ENCODE results near the gene ZNF480.
"Not testable (repeated sequence)": the region's sequence is repeated elsewhere in the genome, so short reads cannot be mapped to it uniquely, and the experiment has no call there.

Gene ZNF480

DNA sequence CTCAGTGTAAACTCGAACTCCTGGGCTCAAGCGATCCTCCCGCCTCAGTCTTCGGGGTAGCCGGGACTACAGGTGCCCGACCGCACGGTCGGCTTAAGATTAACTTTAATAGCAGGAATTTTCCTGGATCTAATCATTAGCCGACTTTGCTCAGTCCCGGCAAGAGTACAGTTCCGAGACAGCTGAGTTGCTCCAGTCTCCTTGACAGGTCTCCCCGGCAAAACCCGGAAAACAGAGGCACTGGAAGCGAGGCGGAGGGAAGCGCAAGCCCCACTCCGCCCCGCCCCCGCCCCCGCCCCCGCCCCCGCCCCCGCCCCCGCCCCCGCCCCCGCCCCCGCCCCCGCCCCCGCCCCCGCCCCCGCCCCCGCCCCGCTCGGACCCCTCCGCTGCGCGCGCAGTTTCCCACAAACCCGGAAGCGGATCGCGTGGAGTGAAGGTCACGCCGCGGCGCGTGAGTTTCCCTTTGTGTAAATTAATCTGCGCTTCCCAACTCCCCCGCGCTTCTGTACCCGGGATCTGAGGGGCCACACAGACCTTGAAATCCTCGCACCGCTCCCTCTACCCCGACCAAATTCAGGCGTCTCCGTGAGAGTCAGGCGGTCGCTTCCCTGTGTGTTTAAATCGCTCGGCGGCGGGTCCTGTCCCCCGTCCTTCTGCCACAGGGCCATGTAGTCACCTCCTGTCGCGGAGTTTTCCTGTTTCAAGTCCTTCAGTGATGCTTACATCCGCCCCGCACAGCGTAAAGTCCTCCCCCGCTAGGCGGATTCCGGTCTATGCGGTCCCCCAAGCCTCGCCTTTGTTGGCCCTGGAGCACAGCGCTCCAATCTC, at the start of gene ZNF480:
Gene ZNF480, plus strand, starts transcription at position 397 of the 828 bp plus-strand sequence. CDS start 3,244 bp downstream, outside the sequence.
- peak; percentile 79 for DNase-seq

DNA sequence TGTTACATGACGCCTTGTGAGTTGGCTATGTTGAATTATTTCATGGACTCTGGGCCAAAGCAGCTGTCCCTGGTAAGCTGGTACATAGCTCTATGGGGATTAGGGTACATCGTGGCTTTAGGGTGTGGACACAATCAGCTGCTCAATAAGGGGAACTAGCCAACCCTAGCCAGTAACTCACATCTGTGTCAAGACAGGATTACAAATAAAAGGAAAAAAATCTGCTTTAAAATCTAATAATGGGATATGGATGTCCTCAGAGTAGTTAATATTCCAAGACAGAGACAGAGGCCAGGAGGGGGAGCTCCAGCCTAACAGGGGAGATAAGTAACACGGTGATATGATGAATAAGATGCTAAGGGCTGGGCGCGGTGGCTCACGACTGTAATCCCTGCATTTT, 48.7 kb upstream of the ZNF480 start:
- peak; percentile 42 for DNase-seq

DNA sequence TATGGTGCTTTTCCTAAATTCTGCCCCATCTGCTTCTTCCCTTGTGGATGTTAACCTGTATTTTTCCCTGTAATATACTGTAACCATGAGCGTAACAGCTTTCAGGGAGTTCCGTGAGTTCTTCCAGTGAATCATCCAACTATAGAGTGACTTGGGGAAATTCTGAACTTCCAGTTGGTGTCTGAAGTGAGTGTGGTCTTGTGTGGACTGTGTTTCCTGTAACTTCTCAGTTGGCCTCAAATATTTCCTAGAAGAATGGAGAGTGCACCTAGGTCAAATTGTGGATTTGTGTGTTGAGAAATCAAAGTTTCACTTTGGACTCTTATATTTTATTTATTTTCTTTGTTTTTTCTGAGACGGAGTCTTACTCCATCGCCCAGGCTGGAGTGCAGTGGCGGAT, 38.5 kb upstream of the ZNF480 start:
- DNase-seq, result no peak

DNA sequence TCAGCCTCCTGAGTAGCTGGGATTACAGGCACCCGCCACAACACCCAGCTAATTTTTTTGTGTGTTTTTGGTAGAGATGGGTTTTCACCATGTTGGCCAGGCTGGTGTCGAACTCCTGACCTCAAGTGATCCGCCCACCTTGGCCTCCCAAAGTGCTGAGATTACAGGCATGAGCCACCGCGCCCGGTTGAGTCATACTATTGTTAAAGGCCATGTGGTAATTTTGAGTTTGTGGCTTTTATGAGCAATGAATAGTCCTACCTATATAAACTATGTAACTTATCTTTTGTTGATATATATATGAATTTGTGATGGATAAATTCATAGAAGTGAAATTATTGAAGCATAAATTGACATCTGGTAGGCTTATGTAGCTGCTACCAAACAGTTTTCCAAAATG, 31.4 kb upstream of the ZNF480 start:
- DNase-seq, result not testable (repeated sequence)

DNA sequence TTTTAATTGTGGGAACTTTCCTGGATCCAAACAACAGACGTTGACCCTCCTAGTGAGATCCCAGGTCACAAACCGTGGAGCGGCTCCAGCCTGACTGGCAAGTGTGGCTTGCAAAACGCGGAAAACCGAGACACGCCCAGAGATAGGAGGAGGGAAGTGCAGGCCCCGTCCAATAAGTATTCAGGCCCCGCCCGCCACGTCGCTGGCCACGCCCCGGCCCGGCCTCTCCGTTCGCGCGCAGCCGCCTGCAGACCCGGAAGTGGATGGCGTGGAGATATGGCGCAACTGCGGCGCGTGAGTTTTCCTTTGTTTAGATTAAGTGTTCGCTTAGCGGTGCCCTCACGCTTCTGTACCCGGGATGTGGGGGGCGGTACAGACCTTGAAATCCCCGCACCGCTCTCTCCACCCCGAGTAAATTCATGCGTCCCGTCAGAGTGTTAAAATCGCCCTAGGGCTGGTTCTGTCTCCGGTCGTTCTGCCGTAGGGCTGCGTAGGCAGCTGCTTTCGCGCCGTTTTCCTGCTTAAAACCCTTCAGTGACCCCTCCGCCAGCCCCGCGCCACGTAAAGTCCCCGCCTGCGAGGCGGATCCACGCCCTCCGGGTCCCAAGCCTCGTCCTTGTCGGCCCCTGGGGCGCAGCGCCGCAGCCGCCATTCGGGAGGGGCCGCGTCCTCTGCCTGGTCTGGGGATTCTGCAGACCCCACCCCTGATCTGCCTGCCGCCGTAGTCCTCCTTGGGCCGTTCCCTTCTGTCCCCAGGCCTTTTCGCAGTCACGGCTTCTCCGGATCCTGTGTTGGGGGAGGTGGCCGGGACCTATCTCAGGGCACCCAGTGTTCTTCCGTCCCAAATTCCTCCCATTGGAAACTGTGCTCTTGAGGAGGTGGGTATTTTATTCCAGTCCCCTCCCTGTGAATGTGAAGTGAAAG, 27.4 kb upstream of the ZNF480 start, which contains the start of gene ZNF766:
Gene ZNF766, plus strand, starts transcription at position 250 of the 924 bp plus-strand sequence. Its CDS starts 27 bp downstream, at position 277.
- DNase-seq, result peak; percentile 93

DNA sequence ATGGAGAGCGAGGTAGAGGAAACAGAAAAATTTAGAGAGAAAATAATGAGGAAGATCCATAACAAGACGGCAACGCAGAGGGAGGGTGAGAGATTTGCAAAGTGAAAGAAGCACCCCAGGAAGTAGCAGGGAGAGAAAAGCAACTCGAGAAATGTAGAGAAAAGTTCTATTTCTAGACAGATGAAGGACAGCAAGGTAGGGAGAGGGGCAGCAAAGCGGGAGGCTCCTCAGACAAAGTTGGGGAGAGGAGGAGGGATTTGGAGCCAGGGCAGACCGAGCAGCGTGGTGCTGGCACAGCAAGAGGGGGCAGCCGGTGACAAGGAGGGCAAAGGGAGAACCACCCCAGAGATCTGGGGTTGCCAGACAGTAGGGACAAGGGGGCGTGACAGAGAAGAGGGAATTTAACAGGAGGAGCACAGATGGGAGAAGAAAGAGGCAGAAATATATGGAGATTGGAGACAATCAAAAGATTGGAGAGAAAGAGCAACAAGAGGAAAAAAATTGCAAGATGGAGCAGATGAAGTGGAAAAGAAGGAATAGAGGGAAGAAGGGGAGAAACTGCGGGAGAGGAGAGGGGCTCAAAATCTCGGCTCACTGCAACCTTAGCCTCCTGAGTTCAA, 26.6 kb upstream of the ZNF480 start:
- no peak for DNase-seq

DNA sequence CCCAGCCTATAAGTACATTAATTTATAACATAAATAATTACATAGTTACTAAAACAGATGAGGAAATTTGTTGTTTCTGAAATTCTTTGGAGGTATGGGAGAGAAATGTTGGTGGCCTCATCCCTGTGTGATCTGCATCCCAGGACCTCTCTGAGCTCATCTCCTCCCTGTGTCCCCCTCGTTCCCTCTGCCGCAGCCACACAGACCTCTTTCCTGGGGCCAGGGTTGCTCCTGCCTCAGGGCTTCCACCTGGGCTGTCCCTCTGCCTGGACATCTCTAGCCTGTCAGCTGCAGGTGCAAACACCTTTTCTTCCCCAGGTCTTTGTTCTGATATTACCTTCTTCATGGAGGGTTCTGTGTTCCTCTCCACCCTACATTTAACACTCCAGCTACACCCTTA, 23.7 kb upstream of the ZNF480 start:
- no peak for DNase-seq

DNA sequence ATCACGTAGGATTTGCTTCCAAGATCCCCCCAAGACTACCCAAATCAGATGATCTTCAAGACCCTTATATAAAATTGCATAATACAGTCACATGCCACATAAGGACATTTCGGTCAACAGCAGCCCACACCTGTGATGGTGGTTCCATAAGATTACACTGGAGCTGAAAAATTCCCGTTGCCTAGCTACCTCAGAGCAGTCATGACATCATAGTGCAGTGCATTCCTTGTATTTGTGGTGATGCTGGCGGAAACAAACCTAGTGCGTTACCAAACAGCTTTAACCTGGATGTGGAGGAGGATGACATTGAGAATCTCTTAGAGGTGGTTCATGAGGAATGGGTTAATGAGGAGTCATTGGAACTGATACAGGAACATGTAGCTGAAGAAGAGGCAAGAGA, 22.8 kb upstream of the ZNF480 start:
- no peak for DNase-seq

DNA sequence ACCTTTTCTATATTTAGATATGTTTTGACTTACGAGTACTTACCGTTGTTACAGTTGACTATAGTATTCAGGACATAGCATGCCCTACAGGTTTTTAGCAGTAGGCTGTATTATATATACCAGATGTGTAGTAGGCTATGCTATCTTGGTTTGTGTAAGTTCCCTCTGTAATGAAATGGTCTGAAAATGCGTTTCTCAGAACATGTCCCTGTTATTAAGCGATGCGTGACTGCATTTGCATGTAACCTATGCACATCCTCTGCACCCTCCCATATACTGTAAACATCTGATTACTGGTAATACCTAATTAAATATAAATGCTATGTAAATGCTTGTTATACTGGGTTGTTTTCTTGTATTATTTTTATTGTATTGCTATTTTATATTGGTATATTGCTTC, 21.0 kb upstream of the ZNF480 start:
- DNase-seq, result no peak

DNA sequence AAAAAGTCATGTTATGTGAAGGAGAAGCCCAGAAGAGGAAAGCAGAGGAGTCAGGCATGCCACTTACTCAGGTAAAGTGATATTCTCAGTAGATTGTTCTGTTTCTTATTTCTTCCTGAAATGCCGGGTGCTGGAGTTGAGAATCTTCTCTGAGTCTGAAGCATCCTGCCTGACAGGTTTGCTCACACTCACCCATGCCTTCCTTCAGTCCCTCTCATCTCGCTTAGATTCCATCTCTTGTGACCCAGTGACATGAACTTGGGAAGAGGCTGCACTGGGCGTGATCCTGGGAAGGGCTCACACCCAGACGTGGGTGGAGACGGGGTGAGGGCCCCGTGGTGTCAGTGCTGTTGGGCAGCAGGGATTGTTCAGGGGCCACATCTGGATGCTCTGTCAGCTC, 19.5 kb upstream of the ZNF480 start:
- DNase-seq, result no peak

DNA sequence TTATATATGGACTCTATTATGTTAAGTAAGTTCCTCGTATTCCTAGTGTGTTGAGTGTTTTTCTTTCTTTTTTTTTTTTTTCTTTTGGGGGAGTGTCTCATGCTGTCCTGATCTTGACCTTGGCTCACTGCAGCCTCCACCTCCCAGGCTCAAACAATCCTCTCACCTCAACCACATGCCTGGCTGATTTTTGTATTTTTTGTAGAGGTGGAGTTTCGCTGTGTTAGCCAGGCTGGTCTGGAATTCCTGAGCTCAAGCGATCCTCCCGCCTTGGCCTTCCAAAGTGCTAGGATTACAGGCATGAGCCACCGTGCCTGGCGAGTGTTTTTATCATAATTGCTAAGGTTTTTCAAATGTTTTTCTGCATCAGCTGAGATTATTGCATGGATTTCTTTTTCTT, 10.7 kb upstream of the ZNF480 start:
- no peak for DNase-seq

DNA sequence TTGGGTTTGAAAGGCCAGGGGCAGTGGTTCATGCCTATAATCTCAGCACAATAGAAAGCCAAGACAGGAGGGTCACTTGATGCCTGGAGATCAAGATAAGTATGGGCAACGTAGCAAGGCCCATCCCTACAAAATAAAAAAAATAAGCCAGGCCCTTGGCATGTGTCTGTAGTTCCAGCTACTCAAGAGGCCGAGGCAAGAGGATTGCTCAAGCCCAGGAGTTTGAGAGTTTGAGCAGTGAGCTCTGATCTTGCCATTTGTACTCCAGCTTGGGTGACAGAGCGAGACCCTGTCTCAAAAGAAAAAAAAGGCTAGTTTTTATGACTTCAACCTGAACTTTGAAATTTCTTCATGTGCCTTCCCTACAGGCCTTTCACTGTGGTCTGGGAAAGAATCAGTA, 5.2 kb upstream of the ZNF480 start:
- DNase-seq, result no peak

DNA sequence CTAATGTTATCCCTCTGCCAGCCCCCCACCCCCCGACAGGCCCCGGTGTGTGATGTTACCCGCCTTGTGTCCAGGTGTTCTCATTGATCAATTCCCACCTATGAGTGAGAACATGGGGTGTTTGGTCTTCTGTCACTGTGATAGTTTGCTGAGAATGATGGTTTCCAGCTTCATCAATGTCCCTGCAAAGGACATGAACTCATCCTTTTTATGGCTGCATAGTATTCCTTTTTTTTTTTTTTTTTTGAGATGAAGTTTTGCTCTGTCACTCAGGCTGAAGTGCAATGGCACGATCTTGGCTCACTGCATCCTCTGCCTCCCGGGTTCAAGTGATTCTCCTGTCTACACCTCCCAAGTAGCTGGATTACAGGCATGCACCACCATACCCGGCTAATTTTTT, 4.0 kb upstream of the ZNF480 start:
- not testable (repeated sequence) for DNase-seq

DNA sequence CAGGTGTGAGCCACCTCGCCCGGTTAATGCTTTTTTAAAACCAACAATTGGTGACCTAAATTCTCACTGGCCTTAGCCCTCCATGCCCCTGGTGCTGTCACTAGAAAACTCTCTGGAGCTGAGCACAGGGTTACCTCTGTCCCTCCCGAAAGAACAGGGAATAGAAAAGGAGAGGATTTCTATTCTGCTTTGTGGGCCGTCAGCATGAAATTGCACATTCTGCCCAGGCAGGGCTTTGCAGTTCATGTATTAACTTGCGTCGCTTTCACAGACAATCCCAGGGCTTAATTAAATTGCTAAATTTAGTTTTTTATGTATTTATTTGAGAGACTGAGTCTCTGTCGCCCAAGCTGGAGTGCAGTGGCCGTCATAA, 583 bp upstream of the ZNF480 start:
- no peak for DNase-seq

DNA sequence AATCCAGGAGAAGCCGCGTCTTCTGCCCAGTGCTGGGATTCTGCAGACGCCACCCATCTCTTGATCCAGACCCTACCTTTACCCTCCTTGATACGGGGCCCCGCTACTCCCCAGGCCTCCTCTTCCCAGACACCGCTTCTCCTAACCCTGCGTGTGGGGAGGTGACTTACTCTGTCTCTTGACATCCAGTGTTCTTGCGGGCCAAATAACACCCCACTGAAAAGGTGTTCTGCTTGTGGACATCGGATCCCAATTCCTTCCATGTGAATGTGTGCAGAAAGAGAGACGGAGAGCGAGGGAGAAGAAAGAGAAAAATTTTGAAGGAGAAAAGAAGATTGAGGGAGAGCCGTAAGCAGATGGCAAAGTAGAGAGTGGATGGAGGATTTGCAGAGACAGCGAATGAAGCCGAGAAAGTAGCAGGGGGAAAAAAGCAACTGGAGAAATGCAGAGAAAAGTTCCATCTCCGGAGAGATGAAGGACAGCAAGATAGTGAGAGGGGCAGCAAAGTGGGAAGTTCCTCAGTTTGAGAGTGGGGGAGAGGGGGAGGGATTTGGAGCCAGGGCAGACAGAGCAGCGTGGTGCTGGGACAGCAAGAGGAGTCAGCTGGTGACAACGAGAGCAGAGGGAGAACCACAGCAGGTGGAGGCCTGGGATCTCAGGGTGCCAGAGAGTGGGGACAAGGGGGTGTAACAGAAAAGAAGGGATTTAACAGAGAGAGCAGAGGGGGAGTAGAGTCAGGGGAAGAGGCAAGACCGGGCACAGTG, 814 bp downstream of the ZNF480 start:
- DNase-seq, result no peak

DNA sequence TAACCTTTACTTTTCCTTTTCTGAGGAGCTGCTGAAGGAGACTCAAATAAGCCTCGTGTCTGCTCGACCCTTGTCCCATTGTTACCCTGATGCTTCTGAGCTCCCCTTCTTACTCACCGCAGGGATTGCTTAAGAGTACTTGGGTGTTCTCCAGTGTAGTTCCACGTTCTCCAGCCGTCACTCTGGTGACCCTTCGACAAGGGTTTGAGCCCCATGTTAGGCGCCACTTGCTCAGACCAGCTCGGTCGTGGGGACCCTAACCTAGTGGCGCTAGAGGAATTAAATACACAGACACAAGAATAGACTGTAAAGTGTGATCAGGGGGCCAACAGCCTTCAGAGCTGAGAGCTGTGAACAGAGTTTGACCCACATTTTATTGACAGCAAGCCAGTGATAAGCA, 10.3 kb downstream of the ZNF480 start:
- no peak for DNase-seq

DNA sequence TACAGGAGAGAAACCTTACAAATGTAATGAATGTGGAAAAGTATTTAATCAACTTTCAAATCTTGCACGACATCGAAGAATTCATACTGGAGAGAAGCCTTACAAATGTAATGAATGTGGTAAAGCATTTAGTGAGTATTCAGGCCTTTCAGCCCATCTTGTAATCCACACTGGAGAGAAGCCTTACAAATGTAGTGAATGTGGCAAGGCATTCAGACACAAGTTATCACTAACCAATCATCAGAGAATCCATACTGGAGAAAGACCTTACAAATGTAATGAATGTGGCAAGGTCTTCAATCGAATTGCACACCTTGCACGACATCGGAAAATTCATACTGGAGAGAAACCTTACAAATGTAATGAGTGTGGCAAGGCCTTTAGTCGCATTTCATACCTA, 25.5 kb downstream of the ZNF480 start:
- no peak for DNase-seq

DNA sequence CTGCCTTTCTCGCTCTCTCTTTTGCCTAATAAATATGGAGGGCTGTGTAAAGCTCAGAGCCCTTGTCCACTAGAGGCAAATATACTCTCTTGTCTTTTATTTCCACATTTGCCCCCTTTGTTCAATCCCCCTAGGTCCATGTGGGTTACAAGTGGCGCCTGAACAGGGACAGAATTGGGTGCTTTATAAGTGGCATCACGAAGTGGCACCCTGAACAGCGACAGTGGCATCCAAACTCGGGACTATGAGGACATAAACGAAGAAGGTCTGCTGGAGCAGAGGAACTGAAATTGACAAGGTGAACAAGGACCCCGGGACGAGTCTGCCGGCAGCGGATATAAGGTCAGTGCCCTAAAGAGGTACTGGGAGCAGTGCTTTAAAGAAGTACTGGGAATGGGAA, 34.8 kb downstream of the ZNF480 start:
- DNase-seq, result no peak

DNA sequence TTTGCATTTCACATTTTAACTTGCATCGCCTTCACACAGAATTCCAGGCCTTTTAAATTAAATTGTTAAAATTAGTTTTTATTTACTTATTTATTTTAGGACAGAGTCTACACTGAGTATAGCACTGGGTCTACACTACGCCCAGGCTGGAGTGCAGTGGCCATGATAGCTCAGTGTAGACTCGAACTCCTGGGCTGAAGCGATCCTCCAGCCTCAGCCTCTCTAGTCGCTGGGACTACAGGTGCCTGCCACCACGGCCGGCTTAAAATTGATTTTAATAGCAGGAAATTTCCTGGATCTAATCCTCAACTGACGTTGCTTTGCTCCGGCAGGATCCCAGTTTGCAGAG, 38.8 kb downstream of the ZNF480 start:
- no peak for DNase-seq

DNA sequence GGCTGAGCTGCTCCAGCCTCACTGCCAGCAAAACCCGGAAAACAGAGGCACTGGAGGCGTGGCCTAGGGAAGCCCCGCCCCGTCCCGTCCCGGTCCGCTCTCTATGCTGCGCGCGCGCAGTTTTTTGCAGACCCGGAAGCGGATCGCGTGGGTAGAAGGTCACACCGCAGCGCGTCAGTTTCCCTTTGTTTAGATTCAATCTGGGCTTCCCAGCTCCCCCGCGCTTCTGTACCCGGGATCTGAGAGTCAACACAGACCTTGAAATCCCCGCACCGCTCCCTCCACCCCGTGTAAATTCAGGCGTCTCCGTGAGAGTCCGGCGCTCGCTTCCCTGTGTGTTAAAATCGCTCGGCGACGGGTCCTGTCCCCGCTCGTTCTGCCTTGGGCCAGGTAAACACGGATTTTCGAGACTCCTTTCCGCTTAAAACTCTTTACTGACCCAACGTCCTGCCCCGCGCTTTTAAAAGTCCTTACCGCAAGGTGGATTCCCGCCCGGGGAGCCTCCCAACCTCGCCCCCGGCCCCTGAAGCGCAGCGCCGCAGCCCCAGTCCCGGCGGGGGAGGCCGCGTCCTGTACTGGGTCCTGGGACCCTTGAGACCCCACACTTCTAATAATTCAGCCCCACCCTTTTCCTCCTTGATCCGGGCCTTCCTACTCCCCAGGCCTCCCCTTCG, 39.3 kb downstream of the ZNF480 start, which contains the start of gene ZNF610:
Gene ZNF610, plus strand, starts transcription at position 127 of the 674 bp plus-strand sequence. CDS start 12,930 bp downstream, outside the sequence.
- peak; percentile 79 for DNase-seq

DNA sequence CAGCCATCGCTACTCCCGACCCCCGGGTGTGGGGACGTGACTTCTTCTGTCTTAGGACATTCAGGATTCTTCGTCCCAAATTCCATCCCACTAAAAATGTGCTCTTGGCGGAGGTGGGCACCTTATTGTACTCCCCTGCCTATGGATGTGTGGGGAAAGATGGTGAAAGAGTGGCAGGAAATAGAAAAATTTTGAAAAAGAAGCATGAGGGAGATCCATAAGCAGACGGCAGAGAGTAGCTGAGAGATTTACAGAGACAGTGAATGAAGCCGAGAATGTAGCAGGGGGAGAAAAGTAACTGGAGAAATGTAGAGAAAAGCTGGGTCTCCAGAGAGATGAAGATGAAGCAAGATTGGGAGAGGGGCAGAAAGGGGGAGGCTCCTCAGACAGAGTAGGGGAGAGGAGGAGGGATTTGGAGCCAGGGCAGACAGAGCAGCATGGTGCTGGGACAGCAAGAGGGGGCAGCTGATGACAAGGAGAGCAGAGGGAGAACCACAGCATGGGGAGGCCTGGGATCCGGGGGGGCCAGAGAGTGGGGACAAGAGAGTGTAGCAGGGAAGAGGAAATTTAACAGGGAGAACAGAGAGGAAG, 39.9 kb downstream of the ZNF480 start:
- DNase-seq, result no peak

DNA sequence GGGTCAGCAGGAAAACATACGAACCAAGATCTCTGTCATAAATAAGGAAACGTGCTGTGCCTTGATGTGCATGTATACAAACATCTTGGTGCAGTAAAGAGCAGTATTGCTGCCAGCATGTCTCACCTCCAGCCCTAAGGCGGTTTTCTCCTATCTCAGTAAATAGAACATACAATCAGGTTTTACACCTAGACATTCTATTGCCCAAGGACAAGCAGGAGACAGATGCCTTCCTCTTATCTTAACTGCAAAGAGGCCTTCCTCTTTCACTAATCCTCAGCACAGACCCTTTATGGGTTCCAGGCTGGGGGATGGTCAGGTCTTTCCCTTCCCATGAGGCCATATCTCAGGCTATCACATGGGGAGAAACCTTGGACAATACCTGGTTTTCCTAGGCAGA, 42.1 kb downstream of the ZNF480 start:
- not testable (repeated sequence) for DNase-seq
